IMR-90 (cell line): ENCODE results near the gene DNAJC27. TPM values are rescaled to one million over a fixed set of nuclear protein-coding genes. Genes with fewer than 3 reads are reported as not detected.

ENCODE experiments used
- ATAC-seq: fragments of 200-7000 bp; cut with Tn5 transposase; 2 replicates; pipeline ENCODE4 v1.9.1; 2020; ENCODE audit warnings: low read depth, mild to moderate bottlenecking, moderate library complexity
- BruUV-seq: library from RNA; stranded (reverse); fragments of 400-500 nt; replicated peaks from 2 replicates; lab custom pipeline; 2021; lab: Mats Ljungman, UMichigan
- CTCF ChIA-PET: fragments of 300-600 bp; formaldehyde crosslinking; extraction: SDS; loops from one replicate; lab custom pipeline; 2021; ENCODE audit warnings: antibody characterized with exemption; lab: Yijun Ruan, JAX
- POLR2A ChIA-PET: fragments of 300-600 bp; sonication (Branson Sonifier 250); formaldehyde crosslinking; loops from one replicate; lab custom pipeline; 2022; ENCODE audit warnings: antibody characterized with exemption; ENCODE audit not compliant: unreplicated experiment; lab: Charles Lee
- DNase-seq: peaks from one replicate; pipeline ENCODE4 v3.0.0; 2013
- H2AFZ ChIP-seq: replicated peaks from 2 replicates; pipeline ENCODE3; 2013; ENCODE audit warnings: low read length, mild to moderate bottlenecking; ENCODE audit not compliant: poor library complexity
- H2AK5ac ChIP-seq: 2 replicates; pipeline ENCODE4 v1.6.1; 2013; ENCODE audit warnings: low read depth, low read length, inconsistent platforms
- H2AK9ac ChIP-seq: replicated peaks from 2 replicates; pipeline ENCODE3; 2013; ENCODE audit warnings: mild to moderate bottlenecking, low read depth, low read length, moderate library complexity; ENCODE audit not compliant: poor library complexity
- H2BK120ac ChIP-seq: 2 replicates; pipeline ENCODE4 v1.6.1; 2013; ENCODE audit warnings: low read depth, low read length, inconsistent platforms
- H2BK15ac ChIP-seq: 3 replicates; pipeline ENCODE4 v1.6.1; 2013; ENCODE audit warnings: low read depth, low read length, inconsistent platforms
- H2BK20ac ChIP-seq: 2 replicates; pipeline ENCODE4 v1.6.1; 2013; ENCODE audit warnings: low read depth, mild to moderate bottlenecking, inconsistent platforms, low read length, moderate library complexity
- H2BK5ac ChIP-seq: 2 replicates; pipeline ENCODE4 v1.6.1; 2013; ENCODE audit warnings: mild to moderate bottlenecking, low read depth, low read length, inconsistent platforms; ENCODE audit not compliant: poor library complexity, severe bottlenecking
- H3K14ac ChIP-seq: replicated peaks from 2 replicates; pipeline ENCODE4 v1.6.1; 2013; ENCODE audit warnings: low read depth, low read length, inconsistent platforms
- H3K18ac ChIP-seq: 2 replicates; pipeline ENCODE4 v1.6.1; 2013; ENCODE audit warnings: low read depth, low read length, control low read depth
- H3K23ac ChIP-seq: 2 replicates; pipeline ENCODE4 v1.6.1; 2013; ENCODE audit warnings: low read depth, low read length, inconsistent platforms
- H3K27ac ChIP-seq: 2 replicates; pipeline ENCODE4 v1.5.1; 2013; ENCODE audit warnings: mild to moderate bottlenecking, control low read depth, low read length; ENCODE audit not compliant: insufficient read depth
- H3K27me3 ChIP-seq: 2 replicates; pipeline ENCODE4 v1.6.1; 2013; ENCODE audit warnings: low read length; ENCODE audit not compliant: control insufficient read depth, insufficient read depth
- H3K36me3 ChIP-seq: 2 replicates; pipeline ENCODE4 v1.6.1; 2013; ENCODE audit warnings: low read length, mixed read lengths; ENCODE audit not compliant: control insufficient read depth, insufficient read depth
- H3K4ac ChIP-seq: 2 replicates; pipeline ENCODE4 v1.6.1; 2013; ENCODE audit warnings: low read depth, low read length, inconsistent platforms
- H3K4me1 ChIP-seq: 2 replicates; pipeline ENCODE4 v1.6.1; 2013; ENCODE audit warnings: low read length, mixed read lengths; ENCODE audit not compliant: control insufficient read depth, insufficient read depth
- H3K4me2 ChIP-seq: 2 replicates; pipeline ENCODE4 v1.6.1; 2013; ENCODE audit warnings: low read depth, mild to moderate bottlenecking, control low read depth, low read length, moderate library complexity
- H3K4me3 ChIP-seq: 2 replicates; pipeline ENCODE4 v1.5.1; 2013; ENCODE audit warnings: low read depth, mild to moderate bottlenecking, control low read depth, low read length, moderate library complexity; ENCODE audit not compliant: insufficient read depth
- H3K56ac ChIP-seq: 2 replicates; pipeline ENCODE4 v1.6.1; 2013; ENCODE audit warnings: low read length, inconsistent platforms; ENCODE audit not compliant: insufficient read depth; ENCODE audit errors: extremely low read depth
- H3K79me1 ChIP-seq, 2 experiments: 2 replicates each; pipeline ENCODE4 v1.6.1; 2013; ENCODE audit warnings: low read length in 2 of 2, inconsistent platforms in 1 of 2, low read depth in 1 of 2
- H3K9ac ChIP-seq: 2 replicates; pipeline ENCODE4 v1.6.1; 2013; ENCODE audit warnings: low read depth, low read length, control low read depth
- H3K9me1 ChIP-seq: 2 replicates; pipeline ENCODE4 v1.6.1; 2013; ENCODE audit warnings: low read length, inconsistent platforms; ENCODE audit not compliant: insufficient read depth
- H3K9me3 ChIP-seq: 2 replicates; pipeline ENCODE4 v1.6.1; 2013; ENCODE audit warnings: low read length; ENCODE audit not compliant: control insufficient read depth, insufficient read depth
- H4K20me1 ChIP-seq: 2 replicates; pipeline ENCODE4 v1.6.1; 2013; ENCODE audit warnings: low read length, inconsistent platforms; ENCODE audit not compliant: insufficient read depth
- H4K5ac ChIP-seq: 2 replicates; pipeline ENCODE4 v1.6.1; 2013; ENCODE audit warnings: mild to moderate bottlenecking, low read depth, low read length, control low read depth
- H4K8ac ChIP-seq, 2 experiments: 2 replicates each; pipeline ENCODE4 v1.6.1; 2013; ENCODE audit warnings: low read depth in 2 of 2, low read length in 2 of 2, control low read depth in 1 of 2, inconsistent platforms in 1 of 2
- H4K91ac ChIP-seq: 2 replicates; pipeline ENCODE4 v1.6.1; 2013; ENCODE audit warnings: low read depth, low read length, inconsistent platforms; ENCODE audit not compliant: insufficient read depth
- BHLHE40 ChIP-seq: fragments of 150-350 bp; IDR thresholded peaks from 2 replicates; pipeline ENCODE4 v1.6.1; 2016; ENCODE audit warnings: mild to moderate bottlenecking, low read depth, low read length
- CEBPB ChIP-seq: IDR thresholded peaks from 2 replicates; pipeline ENCODE4 v1.6.1; 2012; ENCODE audit warnings: low read depth, low read length, improper control_type of control experiment
- CHD1 ChIP-seq: IDR thresholded peaks from 2 replicates; pipeline ENCODE4 v1.6.1; 2012; ENCODE audit warnings: low read depth, low read length, improper control_type of control experiment
- ELK1 ChIP-seq: fragments of 150-350 bp; IDR thresholded peaks from 2 replicates; pipeline ENCODE4 v1.6.1; 2016; ENCODE audit warnings: low read depth, mild to moderate bottlenecking, low read length, moderate library complexity, borderline replicate concordance
- FOS ChIP-seq: fragments of 150-350 bp; IDR thresholded peaks from 2 replicates; pipeline ENCODE4 v1.6.1; 2016; ENCODE audit warnings: low read depth, low read length
- MAFK ChIP-seq: IDR thresholded peaks from 2 replicates; pipeline ENCODE4 v1.6.1; 2012; ENCODE audit warnings: low read depth, low read length, improper control_type of control experiment
- MAZ ChIP-seq: IDR thresholded peaks from 2 replicates; pipeline ENCODE4 v1.6.1; 2012; ENCODE audit warnings: low read depth, mild to moderate bottlenecking, low read length, improper control_type of control experiment, moderate library complexity, borderline replicate concordance
- MXI1 ChIP-seq: IDR thresholded peaks from 2 replicates; pipeline ENCODE4 v1.6.1; 2012; ENCODE audit warnings: low read depth, mild to moderate bottlenecking, low read length, moderate library complexity, borderline replicate concordance
- NFE2L2 ChIP-seq: fragments of 150-350 bp; IDR thresholded peaks from 2 replicates; pipeline ENCODE4 v1.6.1; 2016; ENCODE audit warnings: low read depth, mild to moderate bottlenecking, low read length
- POLR2A ChIP-seq: IDR thresholded peaks from 2 replicates; pipeline ENCODE4 v1.6.1; 2012; ENCODE audit warnings: mild to moderate bottlenecking, low read depth, low read length
- RAD21 ChIP-seq: IDR thresholded peaks from 2 replicates; pipeline ENCODE4 v1.6.1; 2012; ENCODE audit warnings: low read length, improper control_type of control experiment
- RCOR1 ChIP-seq: IDR thresholded peaks from 2 replicates; pipeline ENCODE4 v1.6.1; 2012; ENCODE audit warnings: mild to moderate bottlenecking, low read length, improper control_type of control experiment; ENCODE audit not compliant: insufficient replicate concordance
- RFX5 ChIP-seq: IDR thresholded peaks from 2 replicates; pipeline ENCODE4 v1.8.0; 2012; ENCODE audit warnings: low read depth, mild to moderate bottlenecking, low read length, moderate library complexity
- SMC3 ChIP-seq: fragments of 150-350 bp; IDR thresholded peaks from 2 replicates; pipeline ENCODE4 v1.6.1; 2016; ENCODE audit warnings: low read depth, mild to moderate bottlenecking, antibody characterized with exemption, low read length, moderate library complexity
- WGBS, 2 experiments: methylation state at CpG; one replicate each; pipeline versions ENCODE4 v1.1.5 to v1.1.7; 2013; ENCODE audit warnings: missing lambda C conversion rate in 2 of 2; ENCODE audit not compliant: insufficient read length in 1 of 2; ENCODE audit errors: extremely low coverage in 2 of 2; 5-methylcytosine and 5-hydroxymethylcytosine counted together
- dilution Hi-C: fragments of 300-500 bp; cut with HindIII; formaldehyde crosslinking; loops from one replicate; pipeline ENCODE4 v1.14.3; 2018; ENCODE audit warnings: low sequenced_read_pairs; ENCODE audit not compliant: unreplicated experiment
- in situ Hi-C: fragments of 300-500 bp; cut with MboI; formaldehyde crosslinking; loops from 3 replicates; pipeline ENCODE4 v1.14.3; 2019; ENCODE audit warnings: low sequenced_read_pairs, inconsistent platforms, mixed read lengths
- intact Hi-C: fragments of 100-400 bp; cut with micrococcal nuclease; formaldehyde crosslinking; loops from 2 replicates; pipeline ENCODE4 v1.10.0; 2022
- polyA plus RNA-seq, 3 experiments: library from polyadenylated mRNA; depleted of rRNA; stranded (reverse); fragments of >200 nt; gene quantifications; 2 replicates each; pipeline ENCODE4 v1.2.3, GENCODE V29; 2012; ENCODE audit warnings: low replicate concordance in 1 of 3
- total RNA-seq: library from RNA; depleted of rRNA; stranded (reverse); fragments of >200 nt; gene quantifications from 2 replicates; pipeline ENCODE4 v1.2.3, GENCODE V29; 2012
- TF ChIP-seq, protein P1 (sequence below): fragments of 150-350 bp; IDR thresholded peaks from 2 replicates; pipeline ENCODE4 v1.6.1; 2017; ENCODE audit warnings: mild to moderate bottlenecking, antibody characterized with exemption, low read length, low read depth
- TF ChIP-seq, protein P2 (sequence below): conservative IDR thresholded peaks from 2 replicates; pipeline ENCODE4 v1.5.1; 2012; ENCODE audit warnings: mild to moderate bottlenecking, low read depth, low read length, improper control_type of control experiment

The DNAJC27 gene
- total and polyA plus RNA-seq, 2 of the 4 experiments (the other 2 are of a cell fraction), result 1.6 to 2.0 TPM

DNA sequence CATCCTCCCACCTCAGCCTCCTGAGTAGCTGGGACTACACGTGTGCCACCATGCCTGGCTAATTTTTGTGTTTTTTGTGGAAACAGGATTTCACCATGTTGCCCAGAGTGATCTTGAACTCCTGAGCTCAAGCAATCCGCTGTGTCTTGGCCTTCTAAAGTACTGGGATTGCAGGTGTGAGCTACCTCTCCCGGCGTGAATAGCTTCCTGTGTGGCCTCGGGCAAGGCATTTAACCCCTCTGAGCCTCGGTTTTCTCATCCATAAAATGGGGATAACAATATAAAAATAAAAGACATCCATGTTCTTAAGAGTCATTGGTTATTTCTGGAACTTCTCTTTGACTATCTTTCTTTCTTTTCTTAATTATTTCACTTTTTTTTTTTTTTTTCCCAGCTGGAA lies 32.4 kb downstream of the DNAJC27 start:
- no peak overlapping the region for H4K5ac ChIP-seq
- no peak overlapping the region for H3K18ac ChIP-seq
- H3K9me1 ChIP-seq, result peaks cover 9% of the 10 kb centered on the region; the same call in 1 of the 2 replicates
- H3K9ac ChIP-seq, result no peak overlapping the region
- ChIA-PET CTCF (interaction anchor here (0.6 kb wide), 1 partner anchor 13 kb away, joined by 3 read pairs; no protein-coding TSS in a partner anchor), POLR2A (no interaction called here)
- no peak overlapping the region for H3K14ac ChIP-seq
- H4K91ac ChIP-seq, result no peak overlapping the region
- H2AFZ ChIP-seq, result no peak overlapping the region
- no peaks in the 10 kb centered on the region for H3K9me3 ChIP-seq
- H2BK20ac ChIP-seq, result no peak overlapping the region
- no peak overlapping the region for H3K27ac ChIP-seq
- DNase-seq (no peak), ATAC-seq (no peak)
- H2BK120ac ChIP-seq, result no peak overlapping the region
- no peak overlapping the region for H3K4me3 ChIP-seq
- no peaks in the 10 kb centered on the region for H3K79me1 ChIP-seq
- dilution Hi-C loops, result no loop called here
- no peak overlapping the region for H2AK5ac ChIP-seq
- no peak overlapping the region for H3K4ac ChIP-seq
- no peaks in the 10 kb centered on the region for H3K27me3 ChIP-seq
- no peak overlapping the region for H2AK9ac ChIP-seq
- H3K56ac ChIP-seq, result no peak overlapping the region
- H4K20me1 ChIP-seq, result no peaks in the 10 kb centered on the region
- H3K23ac ChIP-seq, result no peak overlapping the region
- WGBS, 2 experiments, result no CpG with 5 or more reads among the region's 6 CpGs
- H3K36me3 ChIP-seq, result no peaks in the 10 kb centered on the region
- no TSS peak for BruUV-seq
- no peak overlapping the region for H3K4me2 ChIP-seq
- no peak overlapping the region for H2BK5ac ChIP-seq
- intact Hi-C loops, result no loop called here
- H4K8ac ChIP-seq, result no peak overlapping the region
- TF ChIP-seq, protein P1, sequence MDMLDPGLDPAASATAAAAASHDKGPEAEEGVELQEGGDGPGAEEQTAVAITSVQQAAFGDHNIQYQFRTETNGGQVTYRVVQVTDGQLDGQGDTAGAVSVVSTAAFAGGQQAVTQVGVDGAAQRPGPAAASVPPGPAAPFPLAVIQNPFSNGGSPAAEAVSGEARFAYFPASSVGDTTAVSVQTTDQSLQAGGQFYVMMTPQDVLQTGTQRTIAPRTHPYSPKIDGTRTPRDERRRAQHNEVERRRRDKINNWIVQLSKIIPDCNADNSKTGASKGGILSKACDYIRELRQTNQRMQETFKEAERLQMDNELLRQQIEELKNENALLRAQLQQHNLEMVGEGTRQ, result no peak
- TF ChIP-seq MAZ (no peak), SMC3 (no peak), MXI1 (no peak), POLR2A (no peak), CEBPB (no peak), MAFK (no peak), CHD1 (no peak), RCOR1 (no peak), BHLHE40 (no peak), RFX5 (no peak), NFE2L2 (no peak), ELK1 (no peak), FOS (no peak), RAD21 (no peak)
- TF ChIP-seq, protein P2, sequence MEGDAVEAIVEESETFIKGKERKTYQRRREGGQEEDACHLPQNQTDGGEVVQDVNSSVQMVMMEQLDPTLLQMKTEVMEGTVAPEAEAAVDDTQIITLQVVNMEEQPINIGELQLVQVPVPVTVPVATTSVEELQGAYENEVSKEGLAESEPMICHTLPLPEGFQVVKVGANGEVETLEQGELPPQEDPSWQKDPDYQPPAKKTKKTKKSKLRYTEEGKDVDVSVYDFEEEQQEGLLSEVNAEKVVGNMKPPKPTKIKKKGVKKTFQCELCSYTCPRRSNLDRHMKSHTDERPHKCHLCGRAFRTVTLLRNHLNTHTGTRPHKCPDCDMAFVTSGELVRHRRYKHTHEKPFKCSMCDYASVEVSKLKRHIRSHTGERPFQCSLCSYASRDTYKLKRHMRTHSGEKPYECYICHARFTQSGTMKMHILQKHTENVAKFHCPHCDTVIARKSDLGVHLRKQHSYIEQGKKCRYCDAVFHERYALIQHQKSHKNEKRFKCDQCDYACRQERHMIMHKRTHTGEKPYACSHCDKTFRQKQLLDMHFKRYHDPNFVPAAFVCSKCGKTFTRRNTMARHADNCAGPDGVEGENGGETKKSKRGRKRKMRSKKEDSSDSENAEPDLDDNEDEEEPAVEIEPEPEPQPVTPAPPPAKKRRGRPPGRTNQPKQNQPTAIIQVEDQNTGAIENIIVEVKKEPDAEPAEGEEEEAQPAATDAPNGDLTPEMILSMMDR, result no peak
- peaks cover 2% of the 10 kb centered on the region; the same call in 1 of the 2 replicates for H3K4me1 ChIP-seq
- H2BK15ac ChIP-seq, result no peak overlapping the region
- in situ Hi-C loops, result no loop called here
